K562 (cell line): ENCODE data around the gene NDRG4. TPM values are rescaled to one million over a fixed set of nuclear protein-coding genes. Genes with fewer than 3 reads are reported as not detected.

Experiments used
- ATAC-seq: fragments of 200-7000 bp; cut with Tn5 transposase; 3 replicates; pipeline ENCODE4 v1.9.1; 2020; ENCODE audit warnings: moderate library complexity
- BruUV-seq: library from RNA; stranded (reverse); fragments of 400-500 nt; replicated peaks from 2 replicates; lab custom pipeline; 2021; lab: Mats Ljungman, UMichigan
- CTCF ChIA-PET: fragments of 300-600 bp; formaldehyde crosslinking; extraction: SDS; loops from one replicate; lab custom pipeline; 2021; ENCODE audit warnings: low intra/inter-chr PET ratio; lab: Yijun Ruan, JAX
- POLR2A ChIA-PET: fragments of 300-600, 350-650 bp; sonication (Branson Sonifier 250); formaldehyde crosslinking; extraction: SDS; loops from one replicate; lab custom pipeline; 2021; ENCODE audit warnings: antibody characterized with exemption, inconsistent platforms; lab: Yijun Ruan, JAX
- DNase-seq, 4 experiments: peaks; one replicate each; pipeline versions ENCODE4 v3.0.0 to v3.0.0-alpha.2; 2011 to 2018; ENCODE audit warnings: low spot score in 3 of 4, mixed read lengths in 3 of 4; ENCODE audit errors: extremely low read depth in 1 of 4
- FAIRE-seq: peaks from 2 replicates; lab custom pipeline; 2011; peaks lifted over from hg19 to GRCh38; lab: Jason Lieb, UNC
- H2AFZ ChIP-seq: 2 replicates; pipeline ENCODE4 v1.6.0; 2011; ENCODE audit warnings: low read depth, low read length, control low read depth, inconsistent platforms
- H3K27ac ChIP-seq: fragments of 200-600 bp; 3 replicates; pipeline ENCODE4 v1.8.0; 2011; ENCODE audit warnings: low read depth, mild to moderate bottlenecking, control low read depth, inconsistent platforms, low read length, moderate library complexity, mixed read lengths; ENCODE audit errors: extremely low read depth
- H3K27me3 ChIP-seq, 2 experiments: fragments of 300-600 bp in 1 of 2; 2 replicates in 1 of 2; 3 replicates in 1 of 2; pipeline versions ENCODE4 v1.6.0 to v1.8.0; 2011; ENCODE audit warnings: inconsistent platforms in 2 of 2, low read length in 2 of 2, mild to moderate bottlenecking in 1 of 2, mixed read lengths in 1 of 2, moderate library complexity in 1 of 2; ENCODE audit not compliant: control insufficient read depth in 2 of 2, insufficient read depth in 2 of 2
- H3K36me3 ChIP-seq: fragments of 300-600 bp; 3 replicates; pipeline ENCODE4 v1.8.0; 2011; ENCODE audit warnings: mild to moderate bottlenecking, low read length, inconsistent platforms; ENCODE audit not compliant: control insufficient read depth, insufficient read depth
- H3K4me1 ChIP-seq, 2 experiments: fragments of 200-600 bp in 1 of 2; replicated peaks in 1 of 2; 2 replicates in 1 of 2; 3 replicates in 1 of 2; pipeline versions ENCODE4 v1.5.1 to v1.8.0; 2011; ENCODE audit warnings: inconsistent platforms in 2 of 2, low read length in 2 of 2, mild to moderate bottlenecking in 1 of 2, mixed read lengths in 1 of 2, moderate library complexity in 1 of 2; ENCODE audit not compliant: control insufficient read depth in 2 of 2, insufficient read depth in 2 of 2
- H3K4me2 ChIP-seq: 2 replicates; pipeline ENCODE4 v1.6.1; 2011; ENCODE audit warnings: low read length, control low read depth, inconsistent platforms, mixed read lengths; ENCODE audit not compliant: insufficient read depth
- H3K4me3 ChIP-seq: fragments of 200-600 bp; sonication (generic), shearing (Covaris generic); 2 replicates; pipeline ENCODE4 v1.5.1; 2016; ENCODE audit warnings: control low read depth, inconsistent platforms
- H3K79me2 ChIP-seq: fragments of 200-600 bp; 3 replicates; pipeline ENCODE4 v1.8.0; 2011; ENCODE audit warnings: low read length, inconsistent platforms; ENCODE audit not compliant: control insufficient read depth, insufficient read depth
- H3K9ac ChIP-seq, 2 experiments: 2 replicates each; pipeline versions ENCODE4 v1.6.0 to v1.6.1; 2011; ENCODE audit warnings: low read depth in 2 of 2, low read length in 2 of 2, control low read depth in 1 of 2, inconsistent platforms in 1 of 2, mild to moderate bottlenecking in 1 of 2, mixed read lengths in 1 of 2; ENCODE audit not compliant: insufficient read depth in 1 of 2
- H3K9me1 ChIP-seq: one replicate; pipeline ENCODE4 v1.6.0; 2011; ENCODE audit warnings: inconsistent platforms, mild to moderate bottlenecking, low read length, moderate library complexity; ENCODE audit not compliant: control insufficient read depth, insufficient read depth
- H3K9me3 ChIP-seq: replicated peaks from 2 replicates; pipeline ENCODE4 v1.5.1; 2011; ENCODE audit warnings: low read depth, low read length, inconsistent platforms; ENCODE audit not compliant: control insufficient read depth, insufficient read depth
- H4K20me1 ChIP-seq: replicated peaks from 2 replicates; pipeline ENCODE4 v1.6.1; 2011; ENCODE audit warnings: low read length, inconsistent platforms, mixed read lengths; ENCODE audit not compliant: control insufficient read depth, insufficient read depth
- CBFA2T3 ChIP-seq: fragments of 450-650 bp; IDR thresholded peaks from 2 replicates; pipeline ENCODE4 v1.6.1; 2017
- DACH1 ChIP-seq: fragments of 450-650 bp; IDR thresholded peaks from 2 replicates; pipeline ENCODE4 v1.6.1; 2018; ENCODE audit not compliant: partially characterized antibody
- E2F1 ChIP-seq: sonication (generic); formaldehyde crosslinking; IDR thresholded peaks from 2 replicates; pipeline ENCODE4 v1.8.1; 2023; ENCODE audit warnings: mild to moderate bottlenecking, missing genetic modification reagents, moderate library complexity
- HNRNPUL1 ChIP-seq: fragments of 200-400 bp; formaldehyde crosslinking; IDR thresholded peaks from 2 replicates; pipeline ENCODE4 v1.6.1; 2017; ENCODE audit warnings: low read length
- L3MBTL2 ChIP-seq: fragments of 450-650 bp; IDR thresholded peaks from 2 replicates; pipeline ENCODE4 v1.6.1; 2016; ENCODE audit warnings: mild to moderate bottlenecking, moderate library complexity
- PYGO2 ChIP-seq: fragments of 450-650 bp; IDR thresholded peaks from 2 replicates; pipeline ENCODE4 v1.6.1; 2016; ENCODE audit warnings: mild to moderate bottlenecking, missing genetic modification characterization, moderate library complexity, missing compliant biosample characterization
- REST ChIP-seq, 2 experiments: fragments of 450-650 bp; formaldehyde crosslinking in 1 of 2; IDR thresholded peaks; 2 replicates each; pipeline versions ENCODE4 v1.4.0 to v1.6.1; 2014 to 2020; ENCODE audit warnings: mild to moderate bottlenecking in 2 of 2, borderline replicate concordance in 1 of 2, low read depth in 1 of 2
- ZBTB7A ChIP-seq: IDR thresholded peaks from 2 replicates; pipeline ENCODE4 v1.6.1; 2011; ENCODE audit warnings: low read depth, mild to moderate bottlenecking, low read length, moderate library complexity, borderline replicate concordance; ENCODE audit not compliant: control insufficient read depth
- WGBS: fragments of 100-300 bp; shearing (Covaris generic); methylation state at CpG from one replicate; pipeline ENCODE4 v1.1.6; 2016; ENCODE audit warnings: low coverage, mixed read lengths; ENCODE audit not compliant: insufficient coverage; ENCODE audit errors: missing lambda C conversion rate; 5-methylcytosine and 5-hydroxymethylcytosine counted together
- in situ Hi-C: fragments of 300-500 bp; cut with MboI; formaldehyde crosslinking; loops from 4 replicates; pipeline ENCODE4 v1.15.0; 2018; ENCODE audit warnings: inconsistent platforms, mixed read lengths
- intact Hi-C: fragments of 100-400 bp; cut with micrococcal nuclease; formaldehyde crosslinking; loops from 2 replicates; pipeline ENCODE4 v1.14.2; 2022
- polyA plus RNA-seq, 8 experiments: library from polyadenylated mRNA; depleted of rRNA in 4 of 8; stranded (reverse) in 5 of 8; unstranded in 3 of 8; fragments of >200 nt; fragmentation: Nextera tagmentation in 2 of 8; fragmentation: Illumina TruSeq in 1 of 8; extraction: Ambion mirVana in 2 of 8; extraction: Trizol in 1 of 8; gene quantifications; 2 replicates each; pipeline versions ENCODE4 v1.2.1 to v1.2.3, GENCODE V29; 2011 to 2014; ENCODE audit warnings: inconsistent platforms in 1 of 8, missing spikeins in 1 of 8
- total RNA-seq, 7 experiments: library from RNA; depleted of rRNA in 6 of 7; stranded (reverse); fragments of >200 nt in 6 of 7; fragmentation: Illumina TruSeq in 2 of 7; extraction: Trizol in 2 of 7; gene quantifications; 2 replicates each; pipeline versions ENCODE4 v1.2.1 to v1.2.3, GENCODE V29; 2011 to 2021; ENCODE audit warnings: low replicate concordance in 1 of 7

Gene NDRG4
- total and polyA plus RNA-seq, 9 of the 15 experiments (the other 6 are each of a cell fraction or from before 2014, with no cell fraction given): 0.06 to 0.95 (median 0.28) TPM

GRCh38 chr16:58511933-58512815 is 12.2 kb downstream of the NDRG4 start:
- intact Hi-C loops: loop anchor here (1.0 to 2.0 kb wide), 3 partner anchors 123 to 244 kb away; no protein-coding TSS in a partner anchor
- FAIRE-seq (peak; percentile 80), DNase-seq (peak; percentile 58 to 89 (median 64)), ATAC-seq (peak; percentile 64)
- H3K4me3 ChIP-seq: no peak overlapping the region
- in situ Hi-C loops: no loop called here
- H3K9me1 ChIP-seq: no peaks in the 10 kb centered on the region
- no TSS peak for BruUV-seq
- ChIA-PET POLR2A (interaction anchor here (0.7 kb wide), 1 partner anchor 54 kb away, joined by 3 read pairs; no protein-coding TSS in a partner anchor), CTCF (interaction anchor here (0.6 to 2.5 kb wide), 5 partner anchors 126 to 244 kb away, joined by 3 to 15 read pairs (median 5); no protein-coding TSS in a partner anchor)
- peaks cover 9% of the 10 kb centered on the region for H3K36me3 ChIP-seq
- H3K79me2 ChIP-seq: peaks cover 30% of the 10 kb centered on the region
- H2AFZ ChIP-seq: 0 out of 2 replicates have a peak overlapping the region, but pooled peaks have one; percentile 18
- no peak overlapping the region for H3K27ac ChIP-seq
- H3K27me3 ChIP-seq: no peaks in the 10 kb centered on the region
- peak overlapping the region in 1 of 2 experiments; percentile 74; a peak in 2 of 4 replicates for H3K9ac ChIP-seq
- WGBS: 38% methylated on average over 14 of the region's 17 CpGs
- H3K4me1 ChIP-seq: peaks cover 4 to 54% of the 10 kb centered on the region in 2 experiments; a peak in 4 of 5 replicates
- no peak overlapping the region for H3K4me2 ChIP-seq
- peaks cover 11% of the 10 kb centered on the region for H4K20me1 ChIP-seq
- no peaks in the 10 kb centered on the region for H3K9me3 ChIP-seq
- TF ChIP-seq HNRNPUL1 (no peak), REST (IDR thresholded peaks at IDR 0.05; ENCODE audit: borderline replicate concordance) (peak; percentile 52; the same call in 1 of the 2 replicates), REST (CRISPR knock-in tag; IDR thresholded peaks at IDR 0.05; ENCODE audit: low read depth) (no peak), PYGO2 (no peak), ZBTB7A (peak; percentile 72; the same call in 1 of the 2 replicates), E2F1 (no peak), CBFA2T3 (0 out of 2 replicates have a peak, but pooled peaks have one; percentile 22), L3MBTL2 (peak; percentile 9; the same call in 1 of the 2 replicates), DACH1 (peak; percentile 26)
